Measurements from ENCODE around the gene DMD. TPM values are rescaled to one million over a fixed set of nuclear protein-coding genes. Genes with fewer than 3 reads are reported as not detected.

DMD gene
- total and polyA plus RNA-seq, 2 experiments from 2014 or later = 1.5 to 2.0 TPM

DNA sequence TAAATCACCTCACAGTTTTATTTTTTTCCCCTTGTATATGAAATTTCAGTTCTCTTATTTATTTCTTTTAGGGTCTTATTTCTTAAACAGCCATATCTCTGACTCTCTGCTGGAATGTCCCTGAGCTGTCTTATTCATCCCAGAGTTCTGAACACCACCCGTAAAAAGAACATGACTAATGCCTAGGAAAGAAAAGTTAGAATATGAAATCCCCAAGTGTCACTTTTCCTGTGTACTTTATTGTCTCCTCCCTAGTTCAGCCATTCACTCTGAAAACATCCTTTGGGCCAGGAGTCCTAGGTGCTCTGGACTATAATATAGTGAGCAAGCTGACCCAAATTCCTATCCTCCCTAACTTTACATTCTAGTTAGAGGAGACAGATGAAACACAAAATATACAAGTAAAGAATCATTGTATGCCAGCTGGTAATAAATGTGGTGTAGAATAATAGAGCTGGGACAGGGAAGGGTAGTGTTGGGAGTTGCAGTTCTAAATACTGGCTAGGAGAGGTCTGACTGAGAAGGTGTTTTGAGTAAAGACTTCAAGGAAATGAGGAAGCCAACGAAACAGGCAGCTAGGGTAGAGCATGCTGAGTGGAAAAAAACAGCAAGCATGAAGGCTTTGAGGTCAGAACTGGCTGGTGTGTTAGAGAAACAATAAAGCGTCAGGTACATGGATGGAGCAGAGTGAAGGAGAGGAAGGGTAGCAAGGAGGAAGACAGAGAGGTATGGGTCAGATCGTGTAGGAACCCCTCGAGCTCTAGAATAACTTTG lies 2098.9 kb downstream of the DMD start:
- in situ Hi-C loops (cut with MboI) = no loop called here

DNA sequence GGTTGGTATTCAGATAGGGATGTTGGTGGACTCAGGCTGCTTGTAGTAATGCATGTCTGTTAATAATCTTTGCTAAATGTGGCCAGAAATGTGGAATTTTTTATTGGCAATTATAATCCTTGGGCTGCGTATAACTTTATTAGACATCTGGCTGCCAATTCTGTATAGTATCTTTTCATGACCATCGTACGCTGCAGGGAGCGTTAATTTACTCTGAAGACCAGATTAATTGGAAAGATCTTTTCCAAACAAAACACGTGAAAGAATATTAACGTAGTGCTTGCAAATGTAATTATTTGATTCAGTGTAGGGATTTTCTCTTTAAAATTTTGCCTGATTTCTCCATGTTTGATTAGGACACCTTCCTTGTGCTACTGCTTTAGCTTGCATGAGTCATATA lies 2100.7 kb downstream of the DMD start:
- no peaks in the 10 kb centered on the region for H4K20me1 ChIP-seq (ENCODE audit: insufficient read depth)
- no peak overlapping the region for H2AFZ ChIP-seq
- no peaks in the 10 kb centered on the region for H3K9me3 ChIP-seq (ENCODE audit: low read depth)
- no peaks in the 10 kb centered on the region for H3K79me2 ChIP-seq (ENCODE audit: insufficient read depth)
- no peak overlapping the region for H3K4me3 ChIP-seq
- no peaks in the 10 kb centered on the region for H3K36me3 ChIP-seq (ENCODE audit: low read depth)
- H3K9me2 ChIP-seq (ENCODE audit: insufficient read depth) = no peaks in the 10 kb centered on the region
- no peaks in the 10 kb centered on the region for H3K4me1 ChIP-seq (ENCODE audit: insufficient read depth)
- no peak overlapping the region for H3K4me2 ChIP-seq (ENCODE audit: unreplicated experiment)
- DNase-seq = no peak
- in situ Hi-C loops (cut with MboI) = no loop called here
- H3K9ac ChIP-seq = no peak overlapping the region
- H3K27me3 ChIP-seq (replicated peaks; ENCODE audit: insufficient read depth) = no peaks in the 10 kb centered on the region
- TF ChIP-seq EZH2 (IDR thresholded peaks at IDR 0.05; ENCODE audit: insufficient read depth, poor library complexity, severe bottlenecking) (no peak), EZH2phosphoT487 (IDR thresholded peaks at IDR 0.05; ENCODE audit: insufficient read depth, low read depth) (no peak)
- no peak overlapping the region for H3K27ac ChIP-seq
- H3F3A ChIP-seq (ENCODE audit: insufficient read depth) = no peaks in the 10 kb centered on the region
- WGBS, 2 experiments (ENCODE audit: low coverage in 1 of 2, low lambda C conversion rate in 2 of 2, missing lambda C conversion rate in 2 of 2) = 6 to 12% methylated on average over 6 of the region's 6 CpGs

More for the DNA sequence above, 2098.9 kb downstream of the DMD start:
- no peaks in the 10 kb centered on the region for H3K79me2 ChIP-seq (ENCODE audit: insufficient read depth)
- H3K27me3 ChIP-seq (replicated peaks; ENCODE audit: insufficient read depth) = no peaks in the 10 kb centered on the region
- no peaks in the 10 kb centered on the region for H3F3A ChIP-seq (ENCODE audit: insufficient read depth)
- H3K9me3 ChIP-seq (ENCODE audit: low read depth) = no peaks in the 10 kb centered on the region
- no peak overlapping the region for H2AFZ ChIP-seq
- WGBS, 2 experiments (ENCODE audit: low coverage in 1 of 2, low lambda C conversion rate in 2 of 2, missing lambda C conversion rate in 2 of 2) = 39 to 41% methylated on average over 5 of the region's 5 CpGs
- no peak overlapping the region for H3K27ac ChIP-seq
- no peaks in the 10 kb centered on the region for H4K20me1 ChIP-seq (ENCODE audit: insufficient read depth)
- TF ChIP-seq EZH2phosphoT487 (IDR thresholded peaks at IDR 0.05; ENCODE audit: insufficient read depth, low read depth) (no peak), EZH2 (IDR thresholded peaks at IDR 0.05; ENCODE audit: insufficient read depth, poor library complexity, severe bottlenecking) (no peak)
- no peaks in the 10 kb centered on the region for H3K36me3 ChIP-seq (ENCODE audit: low read depth)
- no peak overlapping the region for H3K4me3 ChIP-seq
- no peak overlapping the region for H3K9ac ChIP-seq
- DNase-seq = no peak
- H3K4me1 ChIP-seq (ENCODE audit: insufficient read depth) = no peaks in the 10 kb centered on the region
- no peak overlapping the region for H3K4me2 ChIP-seq (ENCODE audit: unreplicated experiment)
- H3K9me2 ChIP-seq (ENCODE audit: insufficient read depth) = no peaks in the 10 kb centered on the region

DNA sequence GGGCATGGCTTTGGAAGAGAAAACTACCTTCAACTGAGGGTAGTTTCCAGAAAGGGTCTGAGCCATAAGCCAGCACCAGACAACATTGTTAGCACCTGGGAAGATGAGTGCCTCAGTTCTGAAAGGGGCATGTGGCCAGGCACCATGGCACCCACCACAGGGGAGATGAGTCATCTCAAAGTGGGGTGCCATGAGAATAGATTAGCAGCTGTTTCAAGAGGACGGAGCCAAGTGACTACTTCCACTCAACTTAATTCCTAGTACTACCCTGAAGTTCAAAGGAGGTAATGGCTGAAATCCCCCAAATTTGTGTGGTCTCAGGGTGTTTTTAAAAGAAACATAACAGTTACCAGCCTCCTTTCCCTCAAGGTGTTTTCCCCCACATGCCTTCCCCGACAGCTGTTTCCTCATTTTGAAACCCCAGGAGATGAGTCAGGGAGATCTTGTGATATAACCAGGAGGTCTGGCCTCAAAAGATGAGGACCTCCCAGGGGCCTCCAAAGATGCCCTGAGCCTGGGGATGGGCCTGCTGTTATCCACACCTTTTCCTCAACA lies 2111.7 kb downstream of the DMD start:
- in situ Hi-C loops (cut with MboI) = no loop called here
- Histone ChIP-seq H3K4me3 (no peak overlapping the region), H3K4me1 (ENCODE audit: insufficient read depth) (no peaks in the 10 kb centered on the region), H3F3A (ENCODE audit: insufficient read depth) (no peaks in the 10 kb centered on the region), H3K9me2 (ENCODE audit: insufficient read depth) (no peaks in the 10 kb centered on the region), H3K79me2 (ENCODE audit: insufficient read depth) (no peaks in the 10 kb centered on the region), H3K9me3 (ENCODE audit: low read depth) (no peaks in the 10 kb centered on the region), H3K27ac (no peak overlapping the region), H3K27me3 (replicated peaks; ENCODE audit: insufficient read depth) (no peaks in the 10 kb centered on the region), H3K4me2 (ENCODE audit: unreplicated experiment) (no peak overlapping the region), H2AFZ (no peak overlapping the region), H3K36me3 (ENCODE audit: low read depth) (no peaks in the 10 kb centered on the region), H4K20me1 (ENCODE audit: insufficient read depth) (no peaks in the 10 kb centered on the region), H3K9ac (no peak overlapping the region)
- TF ChIP-seq EZH2 (IDR thresholded peaks at IDR 0.05; ENCODE audit: insufficient read depth, poor library complexity, severe bottlenecking) (no peak), EZH2phosphoT487 (IDR thresholded peaks at IDR 0.05; ENCODE audit: insufficient read depth, low read depth) (no peak)
- DNase-seq = no peak
- 35 to 43% methylated on average over 2 of the region's 2 CpGs for WGBS, 2 experiments (ENCODE audit: low coverage in 1 of 2, low lambda C conversion rate in 2 of 2, missing lambda C conversion rate in 2 of 2)

DNA sequence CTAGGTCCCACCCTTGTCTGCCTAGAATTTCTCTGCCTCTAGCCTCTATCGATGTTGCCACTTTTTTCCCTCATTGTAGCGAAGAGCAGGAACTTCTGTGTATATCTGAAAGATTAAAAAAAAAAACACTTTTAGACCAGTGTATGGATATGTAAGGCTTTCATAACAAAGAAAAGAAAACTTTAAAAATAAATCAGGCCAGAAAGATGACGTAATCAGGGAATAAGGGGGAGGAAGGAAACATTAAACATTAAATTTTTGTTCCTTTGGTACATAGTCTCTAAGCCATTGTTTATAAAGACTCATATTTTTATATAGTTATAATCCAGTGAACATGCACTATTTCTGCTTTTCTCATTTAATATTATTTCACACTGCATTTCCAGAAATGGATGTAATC lies 2113.3 kb downstream of the DMD start:
- 41% methylated on average over 3 of the region's 3 CpGs for WGBS, 2 experiments (ENCODE audit: low coverage in 1 of 2, low lambda C conversion rate in 2 of 2, missing lambda C conversion rate in 2 of 2)

More for the DNA sequence above, 2113.3 kb downstream of the DMD start:
- H3K9ac ChIP-seq = no peak overlapping the region
- DNase-seq = no peak
- H3K4me3 ChIP-seq = no peak overlapping the region
- H3F3A ChIP-seq (ENCODE audit: insufficient read depth) = no peaks in the 10 kb centered on the region
- H3K27me3 ChIP-seq (replicated peaks; ENCODE audit: insufficient read depth) = no peaks in the 10 kb centered on the region
- TF ChIP-seq EZH2 (IDR thresholded peaks at IDR 0.05; ENCODE audit: insufficient read depth, poor library complexity, severe bottlenecking) (no peak), EZH2phosphoT487 (IDR thresholded peaks at IDR 0.05; ENCODE audit: insufficient read depth, low read depth) (no peak)
- in situ Hi-C loops (cut with MboI) = no loop called here
- no peak overlapping the region for H2AFZ ChIP-seq
- no peak overlapping the region for H3K27ac ChIP-seq
- no peaks in the 10 kb centered on the region for H3K9me2 ChIP-seq (ENCODE audit: insufficient read depth)
- H3K4me2 ChIP-seq (ENCODE audit: unreplicated experiment) = no peak overlapping the region
- no peaks in the 10 kb centered on the region for H4K20me1 ChIP-seq (ENCODE audit: insufficient read depth)
- H3K4me1 ChIP-seq (ENCODE audit: insufficient read depth) = no peaks in the 10 kb centered on the region
- no peaks in the 10 kb centered on the region for H3K79me2 ChIP-seq (ENCODE audit: insufficient read depth)
- H3K9me3 ChIP-seq (ENCODE audit: low read depth) = no peaks in the 10 kb centered on the region
- H3K36me3 ChIP-seq (ENCODE audit: low read depth) = no peaks in the 10 kb centered on the region

Measured in GM23248 (cell line).